Neuronal stem cell (in vitro differentiated cells): ENCODE results near the gene TMEM201.

ENCODE experiments used
- DNase-seq: peaks from one replicate; pipeline ENCODE4 v3.0.0-alpha.2; 2013; ENCODE audit warnings: low spot score
- H2AFZ ChIP-seq: one replicate; pipeline ENCODE4 v1.6.1; 2013; ENCODE audit warnings: mild to moderate bottlenecking, low read length, inconsistent platforms
- H2AK5ac ChIP-seq: 2 replicates; pipeline ENCODE4 v1.6.1; 2013; ENCODE audit warnings: low read depth, mild to moderate bottlenecking, inconsistent platforms, low read length, moderate library complexity, mixed read lengths
- H2BK120ac ChIP-seq: 2 replicates; pipeline ENCODE4 v1.6.1; 2013; ENCODE audit warnings: low read depth, mild to moderate bottlenecking, inconsistent platforms, low read length, moderate library complexity, mixed read lengths
- H2BK12ac ChIP-seq: one replicate; pipeline ENCODE4 v1.6.1; 2013; ENCODE audit warnings: low read length, inconsistent platforms
- H2BK15ac ChIP-seq: 2 replicates; pipeline ENCODE4 v1.6.1; 2013; ENCODE audit warnings: mild to moderate bottlenecking, low read length, inconsistent platforms, mixed read lengths
- H2BK5ac ChIP-seq: one replicate; pipeline ENCODE4 v1.6.1; 2013; ENCODE audit warnings: inconsistent platforms, mild to moderate bottlenecking, low read length, moderate library complexity
- H3K14ac ChIP-seq: one replicate; pipeline ENCODE4 v1.6.1; 2013; ENCODE audit warnings: low read length, inconsistent platforms
- H3K18ac ChIP-seq: 2 replicates; pipeline ENCODE4 v1.6.1; 2013; ENCODE audit warnings: low read length, inconsistent platforms
- H3K23ac ChIP-seq: 2 replicates; pipeline ENCODE4 v1.6.1; 2013; ENCODE audit warnings: low read depth, mild to moderate bottlenecking, mixed read lengths, low read length, inconsistent platforms; ENCODE audit not compliant: poor library complexity
- H3K27ac ChIP-seq: replicated peaks from 3 replicates; pipeline ENCODE4 v1.5.1; 2013; ENCODE audit warnings: low read length, inconsistent platforms
- H3K27me3 ChIP-seq, 3 experiments: 2 replicates each; pipeline ENCODE4 v1.6.1; 2013; ENCODE audit warnings: low read length in 3 of 3, mild to moderate bottlenecking in 2 of 3, inconsistent platforms in 1 of 3, low read depth in 1 of 3, mixed read lengths in 1 of 3, moderate library complexity in 1 of 3; ENCODE audit not compliant: control insufficient read depth in 3 of 3, insufficient read depth in 3 of 3
- H3K36me3 ChIP-seq, 2 donors: replicated peaks in 1 of 2; 2 replicates each; pipeline ENCODE4 v1.6.1; 2013; ENCODE audit warnings: low read length in 2 of 2; ENCODE audit not compliant: control insufficient read depth in 2 of 2, insufficient read depth in 2 of 2
- H3K4ac ChIP-seq: 2 replicates; pipeline ENCODE4 v1.6.1; 2013; ENCODE audit warnings: inconsistent platforms, mild to moderate bottlenecking, low read length, moderate library complexity
- H3K4me1 ChIP-seq, 2 donors: 1 replicate in 1 of 2; 2 replicates in 1 of 2; pipeline ENCODE4 v1.6.1; 2013; ENCODE audit warnings: low read length in 2 of 2, low read depth in 1 of 2; ENCODE audit not compliant: control insufficient read depth in 2 of 2, insufficient read depth in 1 of 2
- H3K4me2 ChIP-seq: one replicate; pipeline ENCODE4 v1.6.1; 2013; ENCODE audit warnings: mild to moderate bottlenecking, low read length, inconsistent platforms; ENCODE audit not compliant: insufficient read depth, poor library complexity, severe bottlenecking
- H3K4me3 ChIP-seq, 2 donors: 2 replicates each; pipeline ENCODE4 v1.5.1; 2013; ENCODE audit warnings: low read length in 2 of 2, mild to moderate bottlenecking in 2 of 2, inconsistent platforms in 1 of 2, moderate library complexity in 1 of 2
- H3K79me1 ChIP-seq: one replicate; pipeline ENCODE4 v1.6.1; 2013; ENCODE audit warnings: low read depth, mild to moderate bottlenecking, inconsistent platforms, low read length, moderate library complexity
- H3K9ac ChIP-seq: one replicate; pipeline ENCODE4 v1.6.1; 2013; ENCODE audit warnings: mild to moderate bottlenecking, low read depth, low read length, inconsistent platforms; ENCODE audit not compliant: poor library complexity
- H3K9me3 ChIP-seq, 2 donors: replicated peaks in 1 of 2; 2 replicates each; pipeline versions ENCODE3 to v1.6.1; 2013; ENCODE audit warnings: low read length in 2 of 2, mild to moderate bottlenecking in 2 of 2, inconsistent platforms in 1 of 2, low read depth in 1 of 2, mixed read lengths in 1 of 2, moderate library complexity in 1 of 2; ENCODE audit not compliant: control insufficient read depth in 2 of 2, insufficient read depth in 1 of 2
- H4K8ac ChIP-seq: one replicate; pipeline ENCODE4 v1.6.1; 2013; ENCODE audit warnings: low read depth, mild to moderate bottlenecking, inconsistent platforms, low read length, moderate library complexity
- H4K91ac ChIP-seq: one replicate; pipeline ENCODE4 v1.6.1; 2013; ENCODE audit warnings: low read length, low read depth, mild to moderate bottlenecking, inconsistent platforms; ENCODE audit not compliant: poor library complexity
- WGBS, 2 donors: extraction: QIAGEN DNeasy Blood & Tissue Kit; methylation state at CpG; one replicate each; pipeline ENCODE4 v1.1.7; 2013; ENCODE audit warnings: missing lambda C conversion rate in 2 of 2, mixed read lengths in 1 of 2; ENCODE audit not compliant: insufficient read length in 2 of 2, insufficient replicate concordance in 1 of 2; ENCODE audit errors: extremely low coverage in 2 of 2; 5-methylcytosine and 5-hydroxymethylcytosine counted together

TMEM201 gene

DNA sequence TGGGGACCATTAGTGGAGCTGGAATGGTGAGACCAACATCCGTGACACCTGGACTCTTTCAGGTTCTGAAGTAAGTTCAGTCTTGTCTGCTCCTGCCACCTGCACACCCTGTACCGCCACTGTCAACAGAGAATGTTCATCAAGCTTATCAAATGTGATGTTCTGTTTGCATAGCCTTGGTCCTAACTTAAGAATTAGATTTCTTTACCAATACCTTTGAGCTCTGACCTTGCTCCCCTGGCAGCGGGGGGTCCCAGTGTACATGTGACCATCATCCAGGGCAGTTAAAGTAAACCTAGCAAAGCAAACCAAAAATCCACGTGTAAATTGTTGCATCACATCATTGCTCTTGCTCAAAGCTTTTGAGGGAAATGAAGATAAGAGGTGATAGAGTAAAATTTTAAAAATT lies 35.0 kb upstream of the TMEM201 start:
- Histone ChIP-seq H2AFZ (no peak overlapping the region), H4K91ac (no peak overlapping the region), H3K27me3 (no peaks in the 10 kb centered on the region), H3K36me3 (peaks cover 14 to 74% of the 10 kb centered on the region in 2 donors), H2BK5ac (no peak overlapping the region), H3K9me3 (peaks cover 0 to 3% of the 10 kb centered on the region in 2 donors), H3K9ac (no peak overlapping the region), H3K23ac (no peak overlapping the region), H3K18ac (no peak overlapping the region), H2BK15ac (no peak overlapping the region), H3K79me1 (peaks cover 7% of the 10 kb centered on the region), H2AK5ac (no peak overlapping the region), H3K4me1 (peaks cover 0 to 2% of the 10 kb centered on the region in 2 donors), H4K8ac (no peak overlapping the region), H2BK120ac (no peak overlapping the region), H3K14ac (no peak overlapping the region), H3K27ac (no peak overlapping the region), H3K4ac (no peak overlapping the region), H2BK12ac (no peak overlapping the region), H3K4me2 (no peak overlapping the region), H3K4me3 (no peak overlapping the region)
- no peak for DNase-seq
- no CpG with 5 or more reads among the region's 4 CpGs for WGBS, 2 donors

DNA sequence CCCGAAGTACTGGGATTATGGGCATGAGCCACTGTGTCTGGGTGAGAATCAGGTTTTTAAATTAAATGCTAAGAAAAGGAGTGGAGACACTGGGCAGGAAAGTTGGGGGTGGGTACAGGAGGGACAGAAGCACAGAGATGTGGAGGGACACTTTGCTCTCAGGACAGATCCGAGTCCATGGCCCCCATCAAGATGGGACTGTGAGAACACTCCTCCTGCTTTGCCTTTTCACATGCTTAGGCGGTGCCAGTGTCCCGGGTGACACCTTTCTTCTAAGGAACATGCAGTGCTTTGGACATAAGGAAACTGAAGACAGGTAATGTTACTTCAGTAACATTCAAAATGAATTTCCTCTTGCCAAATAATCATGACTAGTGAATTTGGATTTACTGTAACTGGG lies 32.8 kb upstream of the TMEM201 start:
- Histone ChIP-seq H3K9me3 (no peaks in the 10 kb centered on the region), H3K18ac (no peak overlapping the region), H4K8ac (no peak overlapping the region), H3K79me1 (peaks cover 3% of the 10 kb centered on the region), H3K27me3 (no peaks in the 10 kb centered on the region), H4K91ac (no peak overlapping the region), H3K4ac (no peak overlapping the region), H3K14ac (no peak overlapping the region), H3K4me1 (peaks cover 0 to 2% of the 10 kb centered on the region in 2 donors), H3K36me3 (peaks cover 13 to 69% of the 10 kb centered on the region in 2 donors), H2AK5ac (no peak overlapping the region), H2AFZ (no peak overlapping the region), H3K23ac (no peak overlapping the region), H3K4me2 (no peak overlapping the region), H2BK120ac (no peak overlapping the region), H3K9ac (no peak overlapping the region), H3K27ac (no peak overlapping the region), H3K4me3 (no peak overlapping the region), H2BK12ac (no peak overlapping the region), H2BK15ac (no peak overlapping the region), H2BK5ac (no peak overlapping the region)
- no CpG with 5 or more reads among the region's 4 CpGs for WGBS, 2 donors
- no peak for DNase-seq

DNA sequence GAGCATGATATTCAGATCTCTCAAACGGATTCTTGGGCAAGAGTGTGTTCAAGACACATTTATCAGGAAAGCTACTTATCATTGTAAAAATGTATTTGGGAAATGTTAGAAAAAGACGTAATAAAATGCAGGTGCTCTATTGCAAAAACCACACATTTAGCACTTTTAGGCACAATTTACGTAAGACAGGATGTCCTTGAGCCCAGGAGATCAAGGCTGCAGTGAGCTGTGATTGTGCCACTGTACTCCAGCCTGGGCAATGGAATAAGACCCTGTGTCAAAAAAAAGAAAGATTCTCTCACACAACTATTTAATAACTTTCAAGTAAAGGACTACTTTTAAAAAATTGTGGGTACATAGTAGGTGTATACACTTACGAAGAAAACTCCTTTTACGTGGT lies 31.1 kb upstream of the TMEM201 start:
- DNase-seq: no peak
- H3K9me3 ChIP-seq: no peaks in the 10 kb centered on the region
- no peak overlapping the region for H3K4ac ChIP-seq
- H3K4me2 ChIP-seq: no peak overlapping the region
- H2BK12ac ChIP-seq: no peak overlapping the region
- peaks cover 2 to 8% of the 10 kb centered on the region in 2 donors for H3K4me1 ChIP-seq
- H3K9ac ChIP-seq: no peak overlapping the region
- H3K27me3 ChIP-seq: no peaks in the 10 kb centered on the region
- no peak overlapping the region for H3K4me3 ChIP-seq
- WGBS, 2 donors: no CpG with 5 or more reads among the region's 5 CpGs
- H3K18ac ChIP-seq: no peak overlapping the region
- no peak overlapping the region for H2AK5ac ChIP-seq
- H2AFZ ChIP-seq: no peak overlapping the region
- H3K23ac ChIP-seq: no peak overlapping the region
- no peak overlapping the region for H2BK5ac ChIP-seq
- H3K36me3 ChIP-seq: peaks cover 13 to 69% of the 10 kb centered on the region in 2 donors
- H4K91ac ChIP-seq: no peak overlapping the region
- H3K14ac ChIP-seq: no peak overlapping the region
- no peak overlapping the region for H4K8ac ChIP-seq
- H3K27ac ChIP-seq: no peak overlapping the region
- no peak overlapping the region for H2BK120ac ChIP-seq
- H2BK15ac ChIP-seq: no peak overlapping the region
- peaks cover 3% of the 10 kb centered on the region for H3K79me1 ChIP-seq

DNA sequence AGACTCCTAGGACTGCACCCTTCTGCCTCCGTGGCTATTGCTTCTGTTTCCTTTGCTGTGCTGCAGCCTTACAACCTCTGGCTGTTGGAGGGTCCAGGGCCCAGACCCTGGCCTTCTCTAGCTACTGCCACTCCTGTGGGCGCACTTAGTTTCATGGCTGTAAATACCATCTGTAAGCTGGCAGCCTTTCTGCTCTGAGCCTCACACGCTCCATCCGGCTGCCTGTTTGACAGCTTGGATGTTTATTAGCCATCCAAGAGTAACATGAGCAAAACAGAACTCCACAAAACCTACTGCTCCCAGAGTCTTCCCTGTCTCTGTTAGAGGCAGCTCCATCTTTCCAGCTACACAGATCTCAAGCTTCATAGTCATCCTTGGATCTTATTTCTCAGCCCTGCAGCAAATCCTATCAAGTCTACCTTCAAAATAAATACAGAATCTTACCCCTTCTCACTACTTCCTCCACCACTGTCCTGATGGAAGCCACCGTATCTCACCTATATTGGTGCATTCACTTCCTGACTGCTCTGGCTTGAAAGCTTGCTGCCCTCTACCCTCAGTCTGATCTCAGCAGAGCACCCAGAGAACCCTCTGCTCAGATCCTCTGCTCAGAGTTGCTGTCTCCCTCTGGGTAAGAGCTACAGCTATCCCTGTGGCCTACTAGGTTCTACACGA lies 30.3 kb upstream of the TMEM201 start:
- Histone ChIP-seq H3K9ac (no peak overlapping the region), H2BK120ac (no peak overlapping the region), H2BK5ac (no peak overlapping the region), H3K27ac (no peak overlapping the region), H3K9me3 (no peaks in the 10 kb centered on the region), H4K91ac (no peak overlapping the region), H3K79me1 (peaks cover 3% of the 10 kb centered on the region), H2AFZ (no peak overlapping the region), H3K4me3 (no peak overlapping the region), H2BK15ac (no peak overlapping the region), H2BK12ac (no peak overlapping the region), H3K4me2 (no peak overlapping the region), H3K4ac (no peak overlapping the region), H3K36me3 (peaks cover 13 to 71% of the 10 kb centered on the region in 2 donors), H3K18ac (no peak overlapping the region), H3K14ac (no peak overlapping the region), H2AK5ac (no peak overlapping the region), H3K4me1 (peaks cover 2 to 8% of the 10 kb centered on the region in 2 donors), H3K27me3 (no peaks in the 10 kb centered on the region), H4K8ac (no peak overlapping the region), H3K23ac (no peak overlapping the region)
- DNase-seq: no peak
- no CpG with 5 or more reads among the region's 6 CpGs for WGBS, 2 donors
